Measurements from ENCODE around the gene ACSL1.
A peak's percentile ranks its signal among the peaks of the same experiment; 100 is the strongest.

DNA sequence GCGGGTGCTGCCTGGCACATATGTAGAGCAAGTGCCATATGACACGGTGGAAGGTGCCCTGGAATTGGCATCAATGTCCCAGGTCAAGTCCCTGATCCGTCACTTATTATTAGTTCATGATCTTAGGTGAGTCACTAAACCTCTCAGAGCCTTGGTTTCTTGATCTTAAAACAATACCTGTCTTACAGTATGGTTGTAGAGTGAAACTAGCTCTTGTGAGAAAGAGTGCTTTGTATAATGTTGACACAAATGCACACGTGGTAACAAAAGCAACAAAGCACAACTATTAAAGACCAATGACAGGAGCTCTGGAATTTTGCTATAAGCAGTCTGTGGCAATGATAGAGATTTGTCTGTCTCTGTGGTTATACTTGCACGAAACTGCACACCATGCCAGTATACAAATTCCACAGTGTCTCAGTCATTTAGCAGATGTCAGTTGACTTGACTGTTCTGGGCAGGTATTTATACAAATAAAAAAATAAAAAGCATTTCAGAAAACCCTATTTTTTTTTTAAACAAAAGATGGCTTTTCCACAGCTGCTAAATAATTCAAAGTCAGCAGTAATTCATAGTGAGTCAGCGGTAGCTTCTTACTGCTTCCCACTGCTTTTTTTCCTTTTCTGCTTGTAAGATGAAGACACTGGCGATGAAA, 19.7 kb upstream of the ACSL1 start:
- TF ChIP-seq HOXB13 (CRISPR knock-in tag; IDR thresholded peaks at IDR 0.05; ENCODE audit: low read depth) = no peak
- no peak for TF ChIP-seq HDAC2 (IDR thresholded peaks at IDR 0.05)
- peak; percentile 53 for TF ChIP-seq MAFK (IDR thresholded peaks at IDR 0.05; ENCODE audit: partially characterized antibody)
- no peak for TF ChIP-seq PHF8 (IDR thresholded peaks at IDR 0.05; ENCODE audit: borderline replicate concordance, low read depth)
- no peak for TF ChIP-seq POLR2AphosphoS2 (conservative IDR thresholded peaks at IDR 0.05; ENCODE audit: low read length)
- TF ChIP-seq, protein P1, sequence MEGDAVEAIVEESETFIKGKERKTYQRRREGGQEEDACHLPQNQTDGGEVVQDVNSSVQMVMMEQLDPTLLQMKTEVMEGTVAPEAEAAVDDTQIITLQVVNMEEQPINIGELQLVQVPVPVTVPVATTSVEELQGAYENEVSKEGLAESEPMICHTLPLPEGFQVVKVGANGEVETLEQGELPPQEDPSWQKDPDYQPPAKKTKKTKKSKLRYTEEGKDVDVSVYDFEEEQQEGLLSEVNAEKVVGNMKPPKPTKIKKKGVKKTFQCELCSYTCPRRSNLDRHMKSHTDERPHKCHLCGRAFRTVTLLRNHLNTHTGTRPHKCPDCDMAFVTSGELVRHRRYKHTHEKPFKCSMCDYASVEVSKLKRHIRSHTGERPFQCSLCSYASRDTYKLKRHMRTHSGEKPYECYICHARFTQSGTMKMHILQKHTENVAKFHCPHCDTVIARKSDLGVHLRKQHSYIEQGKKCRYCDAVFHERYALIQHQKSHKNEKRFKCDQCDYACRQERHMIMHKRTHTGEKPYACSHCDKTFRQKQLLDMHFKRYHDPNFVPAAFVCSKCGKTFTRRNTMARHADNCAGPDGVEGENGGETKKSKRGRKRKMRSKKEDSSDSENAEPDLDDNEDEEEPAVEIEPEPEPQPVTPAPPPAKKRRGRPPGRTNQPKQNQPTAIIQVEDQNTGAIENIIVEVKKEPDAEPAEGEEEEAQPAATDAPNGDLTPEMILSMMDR (IDR thresholded peaks at IDR 0.05) = no peak
- no peak for TF ChIP-seq MYC (IDR thresholded peaks at IDR 0.05; ENCODE audit: borderline replicate concordance, low read length)
- no peak for TF ChIP-seq POLR2A (IDR thresholded peaks at IDR 0.05; ENCODE audit: low read length)

Data from A549 (cell line).